HEK293 (cell line): ENCODE measurements around the gene CEP63.

Source experiments
- CTCF ChIA-PET: fragments of 350-600 bp; formaldehyde crosslinking; extraction: SDS; loops from one replicate; lab custom pipeline; 2021; ENCODE audit warnings: antibody characterized with exemption; lab: Yijun Ruan, JAX
- POLR2A ChIA-PET: fragments of 300-600 bp; formaldehyde crosslinking; extraction: SDS; loops from one replicate; lab custom pipeline; 2020; ENCODE audit warnings: antibody characterized with exemption, inconsistent platforms; lab: Yijun Ruan, JAX
- H3K27ac ChIP-seq: fragments of 200-500 bp; sonication (Bioruptor generic); 2 replicates; pipeline ENCODE4 v1.5.1; 2014; ENCODE audit warnings: low read depth, low read length, control low read depth, inconsistent platforms; ENCODE audit errors: extremely low read depth
- H3K36me3 ChIP-seq, 2 experiments: fragments of 200-500 bp in 1 of 2; sonication (Bioruptor generic) in 1 of 2; 1 replicate in 1 of 2; 2 replicates in 1 of 2; pipeline ENCODE4 v1.5.1; 2014 to 2017; ENCODE audit warnings: inconsistent platforms in 2 of 2, low read length in 2 of 2; ENCODE audit not compliant: control insufficient read depth in 2 of 2, insufficient read depth in 1 of 2
- H3K4me1 ChIP-seq: fragments of 200-500 bp; sonication (Bioruptor generic); 2 replicates; pipeline ENCODE4 v1.5.1; 2014; ENCODE audit warnings: mild to moderate bottlenecking, low read length, inconsistent platforms; ENCODE audit not compliant: control insufficient read depth, insufficient read depth
- H3K4me3 ChIP-seq: 2 replicates; pipeline ENCODE4 v1.5.1; 2011; ENCODE audit warnings: low read depth, mild to moderate bottlenecking, control low read depth, low read length, moderate library complexity
- H3K9me3 ChIP-seq: fragments of 200-500 bp; sonication (Bioruptor generic); 2 replicates; pipeline ENCODE4 v1.5.1; 2014; ENCODE audit warnings: low read depth, low read length, inconsistent platforms; ENCODE audit not compliant: control insufficient read depth, insufficient read depth
- EGR2 ChIP-seq: fragments of 450-650 bp; formaldehyde crosslinking; IDR thresholded peaks from 2 replicates; pipeline ENCODE4 v1.5.1; 2016; ENCODE audit warnings: low read depth, missing biosample characterization, missing genetic modification characterization
- HIC1 ChIP-seq: fragments of 450-650 bp; formaldehyde crosslinking; IDR thresholded peaks from 2 replicates; pipeline ENCODE4 v1.5.1; 2016; ENCODE audit warnings: missing biosample characterization, missing genetic modification characterization
- KLF7 ChIP-seq: fragments of 450-650 bp; formaldehyde crosslinking; IDR thresholded peaks from 2 replicates; pipeline ENCODE4 v1.5.1; 2016; ENCODE audit warnings: missing biosample characterization, missing genetic modification characterization, borderline replicate concordance
- OSR2 ChIP-seq: fragments of 450-650 bp; formaldehyde crosslinking; IDR thresholded peaks from 2 replicates; pipeline ENCODE4 v1.5.1; 2016; ENCODE audit warnings: missing biosample characterization, missing genetic modification characterization
- OVOL3 ChIP-seq: fragments of 450-650 bp; formaldehyde crosslinking; IDR thresholded peaks from 2 replicates; pipeline ENCODE4 v1.5.1; 2016; ENCODE audit warnings: missing biosample characterization, missing genetic modification characterization
- PRDM2 ChIP-seq: fragments of 450-650 bp; formaldehyde crosslinking; IDR thresholded peaks from 2 replicates; pipeline ENCODE4 v1.5.1; 2016; ENCODE audit warnings: missing biosample characterization, missing genetic modification characterization, borderline replicate concordance
- ZBTB1 ChIP-seq: fragments of 450-650 bp; formaldehyde crosslinking; IDR thresholded peaks from 2 replicates; pipeline ENCODE4 v1.5.1; 2016; ENCODE audit warnings: missing biosample characterization, missing genetic modification characterization
- ZBTB10 ChIP-seq: fragments of 450-650 bp; formaldehyde crosslinking; IDR thresholded peaks from 2 replicates; pipeline ENCODE4 v1.5.1; 2016; ENCODE audit warnings: missing biosample characterization, missing genetic modification characterization
- ZNF112 ChIP-seq: fragments of 450-650 bp; formaldehyde crosslinking; IDR thresholded peaks from 2 replicates; pipeline ENCODE4 v1.5.0; 2017; ENCODE audit warnings: missing biosample characterization, missing genetic modification characterization
- ZNF202 ChIP-seq: fragments of 450-650 bp; formaldehyde crosslinking; IDR thresholded peaks from 2 replicates; pipeline ENCODE4 v1.5.1; 2016; ENCODE audit warnings: missing biosample characterization, missing genetic modification characterization, borderline replicate concordance
- ZNF211 ChIP-seq: fragments of 450-650 bp; formaldehyde crosslinking; IDR thresholded peaks from 2 replicates; pipeline ENCODE4 v1.5.1; 2016; ENCODE audit warnings: low read depth, missing biosample characterization, missing genetic modification characterization
- ZNF223 ChIP-seq: fragments of 450-650 bp; formaldehyde crosslinking; IDR thresholded peaks from 2 replicates; pipeline ENCODE4 v1.5.1; 2016; ENCODE audit warnings: missing biosample characterization, missing genetic modification characterization
- ZNF23 ChIP-seq: fragments of 450-650 bp; formaldehyde crosslinking; IDR thresholded peaks from 2 replicates; pipeline ENCODE4 v1.5.1; 2016; ENCODE audit warnings: missing biosample characterization, missing genetic modification characterization, borderline replicate concordance
- ZNF292 ChIP-seq: fragments of 450-650 bp; formaldehyde crosslinking; IDR thresholded peaks from 2 replicates; pipeline ENCODE4 v1.5.1; 2016; ENCODE audit warnings: low read depth, missing biosample characterization, missing genetic modification characterization, borderline replicate concordance
- ZNF561 ChIP-seq: fragments of 450-650 bp; IDR thresholded peaks from 2 replicates; pipeline ENCODE4 v1.5.1; 2018; ENCODE audit warnings: missing biosample characterization, missing genetic modification characterization, borderline replicate concordance
- ZNF629 ChIP-seq: fragments of 450-650 bp; formaldehyde crosslinking; IDR thresholded peaks from 2 replicates; pipeline ENCODE4 v1.5.1; 2017; ENCODE audit warnings: missing biosample characterization, missing genetic modification characterization
- ZNF670 ChIP-seq: fragments of 450-650 bp; formaldehyde crosslinking; IDR thresholded peaks from 2 replicates; pipeline ENCODE4 v1.5.1; 2016; ENCODE audit warnings: missing biosample characterization, missing genetic modification characterization, low read depth
- ZNF707 ChIP-seq: fragments of 450-650 bp; formaldehyde crosslinking; IDR thresholded peaks from 2 replicates; pipeline ENCODE4 v1.5.1; 2016; ENCODE audit warnings: missing biosample characterization, missing genetic modification characterization
- TF ChIP-seq, protein P1 (sequence below): fragments of 450-650 bp; formaldehyde crosslinking; IDR thresholded peaks from 2 replicates; pipeline ENCODE4 v1.5.1; 2016; ENCODE audit warnings: missing biosample characterization, missing genetic modification characterization
- TF ChIP-seq, protein P2 (sequence below): fragments of 450-650 bp; formaldehyde crosslinking; IDR thresholded peaks from 2 replicates; pipeline ENCODE4 v1.5.1; 2016; ENCODE audit warnings: missing biosample characterization, missing genetic modification characterization

CEP63 gene

DNA sequence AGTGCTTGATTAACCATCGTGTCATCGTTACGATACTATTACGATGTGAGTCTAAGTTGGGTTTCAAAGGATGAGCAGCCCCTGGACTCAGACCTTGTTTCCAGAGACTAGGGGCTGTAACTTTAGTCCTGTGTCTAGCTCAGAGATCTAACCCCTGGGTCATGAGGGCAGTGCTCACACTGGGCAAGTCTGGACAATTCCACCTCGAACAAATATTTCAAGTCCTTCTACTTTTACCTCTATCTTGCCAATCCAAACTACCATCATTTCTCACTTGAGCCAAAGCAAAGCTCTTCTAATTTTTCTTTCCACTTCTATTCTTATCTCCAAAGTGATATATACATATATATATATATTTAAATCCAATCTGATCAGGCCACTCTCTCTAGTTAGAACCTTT lies 10.9 kb upstream of the CEP63 start (continued):
- TF ChIP-seq, protein P1, sequence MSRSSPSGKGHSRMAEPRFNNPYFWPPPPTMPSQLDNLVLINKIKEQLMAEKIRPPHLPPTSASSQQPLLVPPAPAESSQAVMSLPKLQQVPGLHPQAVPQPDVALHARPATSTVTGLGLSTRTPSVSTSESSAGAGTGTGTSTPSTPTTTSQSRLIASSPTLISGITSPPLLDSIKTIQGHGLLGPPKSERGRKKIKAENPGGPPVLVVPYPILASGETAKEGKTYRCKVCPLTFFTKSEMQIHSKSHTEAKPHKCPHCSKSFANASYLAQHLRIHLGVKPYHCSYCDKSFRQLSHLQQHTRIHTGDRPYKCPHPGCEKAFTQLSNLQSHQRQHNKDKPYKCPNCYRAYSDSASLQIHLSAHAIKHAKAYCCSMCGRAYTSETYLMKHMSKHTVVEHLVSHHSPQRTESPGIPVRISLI (tag by site-specific recombination) = no peak
- no peak for TF ChIP-seq ZNF223 (tag by site-specific recombination)
- TF ChIP-seq, protein P2, sequence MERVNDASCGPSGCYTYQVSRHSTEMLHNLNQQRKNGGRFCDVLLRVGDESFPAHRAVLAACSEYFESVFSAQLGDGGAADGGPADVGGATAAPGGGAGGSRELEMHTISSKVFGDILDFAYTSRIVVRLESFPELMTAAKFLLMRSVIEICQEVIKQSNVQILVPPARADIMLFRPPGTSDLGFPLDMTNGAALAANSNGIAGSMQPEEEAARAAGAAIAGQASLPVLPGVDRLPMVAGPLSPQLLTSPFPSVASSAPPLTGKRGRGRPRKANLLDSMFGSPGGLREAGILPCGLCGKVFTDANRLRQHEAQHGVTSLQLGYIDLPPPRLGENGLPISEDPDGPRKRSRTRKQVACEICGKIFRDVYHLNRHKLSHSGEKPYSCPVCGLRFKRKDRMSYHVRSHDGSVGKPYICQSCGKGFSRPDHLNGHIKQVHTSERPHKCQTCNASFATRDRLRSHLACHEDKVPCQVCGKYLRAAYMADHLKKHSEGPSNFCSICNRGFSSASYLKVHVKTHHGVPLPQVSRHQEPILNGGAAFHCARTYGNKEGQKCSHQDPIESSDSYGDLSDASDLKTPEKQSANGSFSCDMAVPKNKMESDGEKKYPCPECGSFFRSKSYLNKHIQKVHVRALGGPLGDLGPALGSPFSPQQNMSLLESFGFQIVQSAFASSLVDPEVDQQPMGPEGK (tag by site-specific recombination) = no peak
- TF ChIP-seq ZNF211 (tag by site-specific recombination) = no peak
- no peak for TF ChIP-seq ZNF629 (tag by site-specific recombination)
- no peak for TF ChIP-seq EGR2 (tag by site-specific recombination)
- no peak for TF ChIP-seq KLF7 (tag by site-specific recombination)
- TF ChIP-seq ZNF561 (tag by site-specific recombination) = no peak
- TF ChIP-seq HIC1 (tag by site-specific recombination) = no peak
- no peak for TF ChIP-seq ZNF707 (tag by site-specific recombination)

- H3K36me3 ChIP-seq = peaks cover 4 to 55% of the 10 kb centered on the region in 2 experiments
Observed at GRCh38 chr3:134476306-134476705, 9.6 kb upstream of the CEP63 start.

More at GRCh38 chr3:134476306-134476705, 9.6 kb upstream of the CEP63 start:
- H3K4me3 ChIP-seq = no peak overlapping the region
- TF ChIP-seq ZNF23 (tag by site-specific recombination) (no peak), OSR2 (tag by site-specific recombination) (no peak), PRDM2 (no peak), OVOL3 (tag by site-specific recombination) (no peak), ZBTB1 (tag by site-specific recombination) (no peak), ZNF292 (tag by site-specific recombination) (no peak), ZNF202 (no peak), ZNF670 (tag by site-specific recombination) (no peak), ZNF112 (tag by site-specific recombination) (no peak), ZBTB10 (tag by site-specific recombination) (no peak), ZNF707 (tag by site-specific recombination) (no peak)
- ChIA-PET CTCF (interaction anchor here (1.1 to 6.3 kb wide), 6 partner anchors 9 to 264 kb away, joined by 3 to 124 read pairs (median 4); no protein-coding TSS in a partner anchor), POLR2A (no interaction called here)
- H3K27ac ChIP-seq = no peak overlapping the region
- no peaks in the 10 kb centered on the region for H3K9me3 ChIP-seq
- H3K4me1 ChIP-seq = no peaks in the 10 kb centered on the region
